Vagina (tissue), 2 donors: ENCODE measurements around the gene WNT5A.

ENCODE experiments used
- POLR2AphosphoS5 ChIP-seq, 2 donors: sonication (generic); formaldehyde crosslinking; IDR thresholded peaks; one replicate each; pipeline ENCODE4 v1.9.0; 2017; ENCODE audit warnings: antibody characterized with exemption in 2 of 2, mild to moderate bottlenecking in 2 of 2, low read depth in 1 of 2; ENCODE audit not compliant: insufficient read depth in 1 of 2
- TF ChIP-seq, protein P1 (sequence below), 3 experiments: fragments of 450-650 bp in 2 of 3; fragments of 200-600 bp in 1 of 3; sonication (generic) in 1 of 3; IDR thresholded peaks; one replicate each; pipeline ENCODE4 v1.5.1; 2017 to 2019; ENCODE audit warnings: antibody characterized with exemption in 3 of 3, mild to moderate bottlenecking in 2 of 3, moderate library complexity in 2 of 3

DNA sequence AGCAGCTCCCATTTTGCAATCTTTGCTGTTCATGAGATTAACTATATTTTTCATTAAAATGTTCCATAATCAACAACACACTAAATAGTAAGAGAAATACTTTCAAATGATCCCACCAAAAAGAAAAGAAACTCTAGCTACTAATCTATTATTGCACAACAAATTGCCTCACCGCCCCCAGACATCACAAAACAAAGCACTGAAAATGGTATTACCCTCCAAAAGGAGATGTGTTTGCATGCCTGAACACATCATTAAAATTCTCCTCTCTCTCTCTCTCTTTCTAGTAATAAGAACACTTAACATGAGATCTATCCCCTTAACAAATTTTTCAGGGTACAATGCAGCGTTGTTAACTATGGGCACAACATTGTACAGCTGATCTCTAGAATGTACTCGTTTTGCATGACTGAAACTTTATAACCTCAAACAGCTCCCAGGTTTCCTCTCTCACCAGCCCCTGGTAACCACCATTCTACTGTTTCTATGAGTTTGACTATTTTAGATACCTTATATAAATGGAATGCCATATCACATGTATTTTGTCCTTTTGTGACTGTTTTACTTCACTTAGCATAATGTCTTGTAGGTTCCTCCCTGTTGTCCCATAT lies 33.1 kb downstream of the WNT5A start:
- TF ChIP-seq, protein P1, sequence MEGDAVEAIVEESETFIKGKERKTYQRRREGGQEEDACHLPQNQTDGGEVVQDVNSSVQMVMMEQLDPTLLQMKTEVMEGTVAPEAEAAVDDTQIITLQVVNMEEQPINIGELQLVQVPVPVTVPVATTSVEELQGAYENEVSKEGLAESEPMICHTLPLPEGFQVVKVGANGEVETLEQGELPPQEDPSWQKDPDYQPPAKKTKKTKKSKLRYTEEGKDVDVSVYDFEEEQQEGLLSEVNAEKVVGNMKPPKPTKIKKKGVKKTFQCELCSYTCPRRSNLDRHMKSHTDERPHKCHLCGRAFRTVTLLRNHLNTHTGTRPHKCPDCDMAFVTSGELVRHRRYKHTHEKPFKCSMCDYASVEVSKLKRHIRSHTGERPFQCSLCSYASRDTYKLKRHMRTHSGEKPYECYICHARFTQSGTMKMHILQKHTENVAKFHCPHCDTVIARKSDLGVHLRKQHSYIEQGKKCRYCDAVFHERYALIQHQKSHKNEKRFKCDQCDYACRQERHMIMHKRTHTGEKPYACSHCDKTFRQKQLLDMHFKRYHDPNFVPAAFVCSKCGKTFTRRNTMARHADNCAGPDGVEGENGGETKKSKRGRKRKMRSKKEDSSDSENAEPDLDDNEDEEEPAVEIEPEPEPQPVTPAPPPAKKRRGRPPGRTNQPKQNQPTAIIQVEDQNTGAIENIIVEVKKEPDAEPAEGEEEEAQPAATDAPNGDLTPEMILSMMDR (IDR thresholded peaks at IDR 0.05) = no peak
- TF ChIP-seq POLR2AphosphoS5 (IDR thresholded peaks at IDR 0.05; ENCODE audit: insufficient read depth in 1 of 2, low read depth in 1 of 2) = no peak
